GM12801 (cell line): ENCODE data around the gene NAA30.

Experiments used
- TF ChIP-seq, protein P1 (sequence below): IDR thresholded peaks from one replicate; pipeline ENCODE4 v1.5.1; 2011; ENCODE audit warnings: control low read depth; ENCODE audit not compliant: insufficient read length; ENCODE audit errors: extremely low read depth

NAA30 gene

GRCh38 chr14:57388067-57388466, 2.3 kb upstream of the NAA30 start:
- TF ChIP-seq, protein P1, sequence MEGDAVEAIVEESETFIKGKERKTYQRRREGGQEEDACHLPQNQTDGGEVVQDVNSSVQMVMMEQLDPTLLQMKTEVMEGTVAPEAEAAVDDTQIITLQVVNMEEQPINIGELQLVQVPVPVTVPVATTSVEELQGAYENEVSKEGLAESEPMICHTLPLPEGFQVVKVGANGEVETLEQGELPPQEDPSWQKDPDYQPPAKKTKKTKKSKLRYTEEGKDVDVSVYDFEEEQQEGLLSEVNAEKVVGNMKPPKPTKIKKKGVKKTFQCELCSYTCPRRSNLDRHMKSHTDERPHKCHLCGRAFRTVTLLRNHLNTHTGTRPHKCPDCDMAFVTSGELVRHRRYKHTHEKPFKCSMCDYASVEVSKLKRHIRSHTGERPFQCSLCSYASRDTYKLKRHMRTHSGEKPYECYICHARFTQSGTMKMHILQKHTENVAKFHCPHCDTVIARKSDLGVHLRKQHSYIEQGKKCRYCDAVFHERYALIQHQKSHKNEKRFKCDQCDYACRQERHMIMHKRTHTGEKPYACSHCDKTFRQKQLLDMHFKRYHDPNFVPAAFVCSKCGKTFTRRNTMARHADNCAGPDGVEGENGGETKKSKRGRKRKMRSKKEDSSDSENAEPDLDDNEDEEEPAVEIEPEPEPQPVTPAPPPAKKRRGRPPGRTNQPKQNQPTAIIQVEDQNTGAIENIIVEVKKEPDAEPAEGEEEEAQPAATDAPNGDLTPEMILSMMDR: no peak

DNA sequence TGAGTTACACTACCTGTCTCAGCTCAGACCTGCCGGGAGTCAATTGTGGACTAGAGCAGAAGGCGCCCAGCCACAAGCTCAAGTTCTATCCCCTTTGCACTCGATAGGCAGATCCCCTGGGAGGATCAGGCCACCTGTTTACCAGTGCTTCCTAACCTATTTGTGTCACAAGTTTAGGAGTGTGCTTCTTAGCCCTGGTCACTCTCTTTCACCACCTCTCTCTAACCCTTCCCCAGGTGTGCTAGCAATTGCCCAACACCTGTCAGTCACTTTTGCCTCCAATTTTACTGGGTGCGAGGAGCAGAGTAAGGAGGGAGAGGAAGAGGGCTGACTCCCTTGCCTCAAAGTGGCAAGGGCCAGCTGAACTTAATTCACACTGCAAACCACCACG, 745 bp upstream of the NAA30 start:
- TF ChIP-seq, protein P1: no peak

- TF ChIP-seq, protein P1: no peak
These were observed 575 bp downstream of the NAA30 start for GRCh38 chr14:57390806-57391516.

- TF ChIP-seq, protein P1: no peak
These were observed 1.3 kb downstream of the NAA30 start for GRCh38 chr14:57391517-57392195.

- TF ChIP-seq, protein P1: no peak
These were observed 2.4 kb downstream of the NAA30 start for GRCh38 chr14:57392830-57393229.

- TF ChIP-seq, protein P1: no peak
These were observed 10.4 kb downstream of the NAA30 start for GRCh38 chr14:57400556-57401494.

DNA sequence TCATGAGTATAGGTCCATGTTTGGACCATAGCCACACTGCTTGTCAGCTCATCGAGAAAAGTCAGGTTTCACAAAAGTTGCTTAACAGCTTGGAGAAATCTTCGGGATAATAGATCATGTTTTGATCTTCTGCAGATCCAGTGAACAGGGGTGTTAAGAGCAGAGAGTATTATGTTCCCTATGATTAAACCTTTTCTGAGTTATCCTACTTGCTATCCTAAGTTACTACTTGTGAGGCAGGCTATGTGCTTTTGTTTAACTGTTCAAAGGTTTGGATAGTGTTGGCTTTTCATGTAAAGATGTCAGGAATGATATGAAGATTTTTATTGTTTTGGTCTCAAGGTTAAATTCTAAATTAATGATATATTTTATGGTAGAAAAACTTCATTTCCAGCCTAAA, 11.1 kb downstream of the NAA30 start:
- TF ChIP-seq, protein P1: no peak
